GM12872 (cell line): ENCODE results near the gene MCEMP1.

Experiments used
- CTCF ChIP-seq: IDR thresholded peaks from 3 replicates; pipeline ENCODE4 v1.5.1; 2011; ENCODE audit warnings: low read depth, mild to moderate bottlenecking, low read length, moderate library complexity; ENCODE audit not compliant: insufficient read depth

MCEMP1 gene

GRCh38 chr19:7670150-7670783 lies 6.6 kb upstream of the MCEMP1 start:
- no peak for TF ChIP-seq CTCF

DNA sequence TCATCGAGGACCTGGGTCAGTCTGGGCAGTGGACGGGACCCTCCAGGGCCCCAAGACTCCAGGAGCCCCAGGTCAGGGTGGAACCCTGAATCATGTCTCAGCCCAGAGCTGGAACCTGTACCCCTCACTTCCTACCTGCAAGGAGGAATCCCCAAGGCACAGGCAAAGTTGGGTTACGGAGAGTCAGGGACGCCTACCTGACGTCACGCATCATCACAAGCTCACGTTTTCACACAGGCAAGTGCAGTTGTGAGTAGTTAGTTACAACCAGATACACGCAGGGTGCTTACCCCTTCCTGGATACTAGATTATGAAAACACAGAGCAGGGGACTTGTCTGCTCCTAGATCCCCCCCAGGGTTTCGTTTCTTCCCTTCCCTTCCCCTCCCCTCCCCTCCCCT lies 6.1 kb upstream of the MCEMP1 start:
- TF ChIP-seq CTCF: no peak

DNA sequence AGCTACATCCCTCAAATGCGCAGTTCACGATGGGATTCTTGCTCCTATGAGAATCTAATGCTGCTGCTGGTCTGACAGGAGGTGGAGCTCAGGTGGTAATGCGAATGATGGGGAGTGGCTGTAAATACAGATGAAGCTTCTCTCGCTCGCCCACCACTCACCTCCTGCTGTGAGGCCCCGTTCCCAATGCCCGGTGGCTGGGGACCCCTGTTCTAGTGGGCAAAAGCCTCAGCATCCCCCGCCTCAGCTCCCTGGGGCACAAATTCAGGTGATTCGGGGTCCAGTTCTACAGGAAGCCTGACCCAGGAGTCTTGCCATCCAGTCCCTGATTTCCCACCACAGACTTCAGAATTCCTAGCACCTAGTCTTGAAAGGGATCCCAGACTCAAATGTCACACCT lies 4.4 kb upstream of the MCEMP1 start:
- no peak for TF ChIP-seq CTCF

DNA sequence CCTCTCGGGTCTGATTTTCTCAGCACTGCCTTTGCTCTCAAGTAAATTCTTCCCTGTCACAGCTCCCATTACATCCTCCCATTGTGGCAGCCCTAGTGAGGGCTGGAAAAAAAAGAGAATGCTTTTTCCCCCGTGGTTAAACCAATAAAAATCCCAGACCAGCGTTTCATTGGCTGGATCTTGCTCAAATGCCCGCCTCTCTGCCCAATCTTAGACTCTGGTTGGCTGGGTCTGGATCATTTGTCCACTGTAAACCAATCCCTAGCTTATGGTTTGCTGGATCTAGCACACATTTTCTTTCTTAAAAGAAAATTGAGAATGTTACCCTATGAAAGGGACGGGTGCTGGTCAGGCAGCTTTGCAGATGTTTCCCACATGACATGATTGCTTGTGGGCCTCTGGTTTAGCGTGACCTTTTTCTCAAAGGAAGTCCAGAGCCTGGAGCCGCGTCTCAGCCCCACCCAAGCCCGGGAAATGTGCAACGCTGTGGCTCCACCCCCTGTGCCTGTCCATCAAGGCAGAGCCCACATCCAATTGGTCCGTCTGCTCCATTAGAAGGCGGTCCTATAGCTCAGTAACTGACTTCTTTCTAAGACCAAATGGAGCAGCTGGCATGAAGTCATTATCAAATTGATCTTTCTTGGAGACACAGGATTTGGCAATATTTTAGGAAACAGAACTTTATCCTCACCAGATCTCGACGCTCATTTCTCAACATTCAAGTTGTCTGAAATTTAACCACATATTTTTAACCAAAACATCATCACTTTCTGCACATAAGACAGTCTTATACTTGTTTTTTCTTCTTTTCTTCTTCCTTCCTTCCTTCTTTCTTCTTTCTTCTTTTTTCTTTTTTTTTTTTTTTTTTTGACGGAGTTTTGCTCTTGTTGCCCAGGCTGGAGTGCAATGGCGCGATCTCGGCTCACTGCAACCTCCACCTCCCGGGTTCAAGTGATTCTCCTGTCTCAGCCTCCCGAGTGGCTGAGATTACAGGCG lies 2.6 kb upstream of the MCEMP1 start:
- TF ChIP-seq CTCF: no peak

GRCh38 chr19:7676376-7676775 lies 514 bp upstream of the MCEMP1 start:
- TF ChIP-seq CTCF: no peak

DNA sequence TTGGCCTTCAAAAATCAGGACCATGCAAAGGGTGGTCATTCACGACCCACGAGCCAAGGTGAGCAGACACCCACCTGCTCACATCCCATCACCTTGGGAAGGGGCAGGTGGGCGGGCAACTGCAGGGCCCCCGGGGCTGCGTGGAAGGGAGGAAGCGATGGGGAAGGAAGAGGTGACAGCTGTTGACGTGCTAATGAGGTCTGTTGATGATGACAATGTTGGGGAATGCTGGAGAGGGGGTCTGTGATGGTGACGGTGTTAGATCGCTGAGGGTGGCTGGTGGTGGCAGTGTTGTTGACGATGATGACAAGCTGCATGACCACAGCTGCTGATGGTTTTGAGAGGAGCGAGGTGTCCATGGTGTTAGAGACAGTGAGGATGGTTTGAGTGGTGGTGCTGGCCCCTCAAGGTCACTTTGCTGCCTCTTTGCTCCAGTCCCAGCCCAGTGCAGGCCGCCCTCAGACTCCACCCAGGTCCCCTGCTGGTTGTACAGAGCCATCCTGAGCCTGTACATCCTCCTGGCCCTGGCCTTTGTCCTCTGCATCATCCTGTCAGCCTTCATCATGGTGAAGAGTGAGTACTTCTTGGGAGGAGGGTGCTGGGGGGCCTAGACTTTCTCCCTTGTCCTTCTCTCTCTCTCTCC lies 900 bp downstream of the MCEMP1 start:
- peak; percentile 26; the same call in 1 of the 3 replicates for TF ChIP-seq CTCF

DNA sequence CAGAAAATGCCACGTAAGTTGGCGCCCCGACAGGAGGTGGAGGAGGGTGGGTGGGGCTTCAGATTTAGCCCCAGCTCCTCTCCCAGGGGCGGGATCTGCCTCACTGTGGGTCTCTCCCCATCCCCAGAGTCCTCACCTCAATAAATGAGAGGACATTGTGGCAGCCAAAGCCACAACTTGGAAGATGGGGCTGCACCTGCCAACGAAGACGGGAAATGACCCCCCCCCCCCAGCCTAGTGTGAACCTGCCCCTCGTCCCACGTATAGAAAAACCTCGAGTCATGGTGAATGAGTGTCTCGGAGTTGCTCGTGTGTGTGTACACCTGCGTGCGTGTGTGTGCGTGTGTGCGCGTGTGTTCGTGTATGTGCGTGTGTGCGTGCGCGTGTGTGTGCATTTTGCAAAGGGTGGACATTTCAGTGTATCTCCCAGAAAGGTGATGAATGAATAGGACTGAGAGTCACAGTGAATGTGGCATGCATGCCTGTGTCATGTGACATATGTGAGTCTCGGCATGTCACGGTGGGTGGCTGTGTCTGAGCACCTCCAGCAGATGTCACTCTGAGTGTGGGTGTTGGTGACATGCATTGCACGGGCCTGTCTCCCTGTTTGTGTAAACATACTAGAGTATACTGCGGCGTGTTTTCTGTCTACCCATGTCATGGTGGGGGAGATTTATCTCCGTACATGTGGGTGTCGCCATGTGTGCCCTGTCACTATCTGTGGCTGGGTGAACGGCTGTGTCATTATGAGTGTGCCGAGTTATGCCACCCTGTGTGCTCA lies 2.3 kb downstream of the MCEMP1 start:
- TF ChIP-seq CTCF: peak; percentile 78
